Activated B cell treated with CpG ODN at 0.5 μM for 24 hours (primary cell): ENCODE data around the gene LPCAT2. TPM values are rescaled to one million over a fixed set of nuclear protein-coding genes. Genes with fewer than 3 reads are reported as not detected.

Experiments
- ATAC-seq: fragments of 200-7000 bp; cut with Tn5 transposase; one replicate; pipeline ENCODE4 v1.10.0; 2021; ENCODE audit warnings: low read depth, mild to moderate bottlenecking, moderate library complexity
- CTCF ChIA-PET: fragments of 350-600 bp; sonication (Branson Sonifier 250); formaldehyde crosslinking; loops from one replicate; lab custom pipeline; 2021; ENCODE audit warnings: antibody characterized with exemption; lab: Charles Lee
- POLR2A ChIA-PET: fragments of 350-600 bp; sonication (Branson Sonifier 250); formaldehyde crosslinking; loops from one replicate; lab custom pipeline; 2021; ENCODE audit warnings: antibody characterized with exemption; lab: Charles Lee
- DNase-seq: peaks from one replicate; pipeline ENCODE4 v3.0.0; 2022
- H3K27ac Mint-ChIP-seq: one replicate; pipeline ENCODE4 v1.8.0; 2020; ENCODE audit warnings: mixed read lengths
- H3K27me3 Mint-ChIP-seq: one replicate; pipeline ENCODE4 v1.8.0; 2021; ENCODE audit warnings: mixed read lengths
- H3K36me3 Mint-ChIP-seq: one replicate; pipeline ENCODE4 v1.8.0; 2021; ENCODE audit warnings: low read depth, mixed read lengths
- H3K4me1 Mint-ChIP-seq: one replicate; pipeline ENCODE4 v1.8.0; 2021; ENCODE audit warnings: mixed read lengths
- H3K4me3 Mint-ChIP-seq: one replicate; pipeline ENCODE4 v1.8.0; 2020; ENCODE audit warnings: mild to moderate bottlenecking, mixed read lengths
- H3K9me3 Mint-ChIP-seq: one replicate; pipeline ENCODE4 v1.8.0; 2020; ENCODE audit warnings: mixed read lengths
- intact Hi-C: fragments of 100-400 bp; cut with micrococcal nuclease; formaldehyde crosslinking; loops from one replicate; pipeline ENCODE4 v1.15.1; 2024
- total RNA-seq: library from RNA; stranded (reverse); gene quantifications from 2 replicates; pipeline ENCODE4 v1.2.3, GENCODE V29; 2022
- TF ChIP-seq, protein P1 (sequence below): fragments of 200-600 bp; IDR thresholded peaks from one replicate; pipeline ENCODE4 v1.8.0; 2022; ENCODE audit warnings: antibody characterized with exemption, mild to moderate bottlenecking

The LPCAT2 gene
- total RNA-seq, 1 donor from 2014 or later = 0.04 TPM

DNA sequence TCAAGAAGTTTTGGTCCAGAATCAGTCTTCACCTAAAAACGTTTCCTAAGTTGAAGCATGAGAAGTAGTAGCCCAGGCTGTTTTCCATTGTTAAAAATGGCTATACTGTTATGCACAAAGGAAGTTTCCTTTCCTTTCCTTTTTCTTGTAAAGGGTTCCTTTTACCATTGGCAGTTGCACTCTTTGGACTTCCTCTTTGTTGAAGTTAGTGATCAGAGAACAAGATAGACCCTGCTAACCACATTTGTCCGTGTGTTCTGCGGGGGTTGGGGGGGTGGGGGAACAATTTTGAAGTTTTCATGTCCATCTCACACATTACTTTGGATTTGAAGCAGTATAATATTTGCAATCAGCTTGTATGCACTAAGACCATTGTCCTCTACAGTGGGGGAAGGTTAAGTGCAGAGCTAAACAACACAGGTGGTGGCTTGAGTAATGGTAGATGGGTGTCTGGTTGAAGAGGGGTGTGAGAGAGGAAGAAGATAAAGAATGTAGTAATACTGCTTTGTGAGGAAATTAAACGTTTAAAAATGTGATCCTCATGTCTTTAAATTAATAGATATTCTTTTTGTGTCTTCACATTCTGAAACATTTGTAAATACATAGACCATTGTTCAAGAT lies 1.4 kb downstream of the LPCAT2 start:
- H3K4me1 Mint-ChIP-seq = peaks cover 19% of the 10 kb centered on the region

DNA sequence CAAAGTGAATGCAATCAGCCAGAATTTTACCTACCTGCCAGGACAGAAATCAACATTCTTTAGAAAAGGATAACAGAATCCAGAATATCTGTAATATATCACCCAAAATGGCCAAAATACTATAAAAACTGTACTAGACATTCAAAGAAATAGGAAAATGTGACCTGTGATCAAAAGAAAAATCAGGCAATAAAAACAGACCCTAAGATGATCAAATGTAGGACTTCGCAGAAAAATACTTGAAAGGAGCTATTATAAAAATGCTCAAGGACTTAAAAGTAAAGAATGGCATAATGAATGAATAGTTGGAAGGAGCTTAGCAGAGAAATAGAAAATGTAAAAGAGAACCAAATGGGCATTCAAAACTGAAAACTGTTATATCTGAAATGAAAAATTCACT lies 4.1 kb downstream of the LPCAT2 start:
- H3K27me3 Mint-ChIP-seq = peaks cover 17% of the 10 kb centered on the region
- no peak overlapping the region for H3K27ac Mint-ChIP-seq
- no peaks in the 10 kb centered on the region for H3K36me3 Mint-ChIP-seq
- peaks cover 19% of the 10 kb centered on the region for H3K4me1 Mint-ChIP-seq
- CTCF ChIA-PET = no interaction called here
- peaks cover 14% of the 10 kb centered on the region for H3K9me3 Mint-ChIP-seq
- H3K4me3 Mint-ChIP-seq = no peak overlapping the region
- intact Hi-C loops = no loop called here
- POLR2A ChIA-PET = no interaction called here
- ATAC-seq (no peak), DNase-seq (no peak)
- TF ChIP-seq, protein P1, sequence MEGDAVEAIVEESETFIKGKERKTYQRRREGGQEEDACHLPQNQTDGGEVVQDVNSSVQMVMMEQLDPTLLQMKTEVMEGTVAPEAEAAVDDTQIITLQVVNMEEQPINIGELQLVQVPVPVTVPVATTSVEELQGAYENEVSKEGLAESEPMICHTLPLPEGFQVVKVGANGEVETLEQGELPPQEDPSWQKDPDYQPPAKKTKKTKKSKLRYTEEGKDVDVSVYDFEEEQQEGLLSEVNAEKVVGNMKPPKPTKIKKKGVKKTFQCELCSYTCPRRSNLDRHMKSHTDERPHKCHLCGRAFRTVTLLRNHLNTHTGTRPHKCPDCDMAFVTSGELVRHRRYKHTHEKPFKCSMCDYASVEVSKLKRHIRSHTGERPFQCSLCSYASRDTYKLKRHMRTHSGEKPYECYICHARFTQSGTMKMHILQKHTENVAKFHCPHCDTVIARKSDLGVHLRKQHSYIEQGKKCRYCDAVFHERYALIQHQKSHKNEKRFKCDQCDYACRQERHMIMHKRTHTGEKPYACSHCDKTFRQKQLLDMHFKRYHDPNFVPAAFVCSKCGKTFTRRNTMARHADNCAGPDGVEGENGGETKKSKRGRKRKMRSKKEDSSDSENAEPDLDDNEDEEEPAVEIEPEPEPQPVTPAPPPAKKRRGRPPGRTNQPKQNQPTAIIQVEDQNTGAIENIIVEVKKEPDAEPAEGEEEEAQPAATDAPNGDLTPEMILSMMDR = no peak

More for the DNA sequence above, 1.4 kb downstream of the LPCAT2 start:
- POLR2A ChIA-PET = no interaction called here
- DNase-seq (no peak), ATAC-seq (no peak)
- Mint-ChIP-seq H3K9me3 (peaks cover 14% of the 10 kb centered on the region), H3K27ac (no peak overlapping the region), H3K36me3 (no peaks in the 10 kb centered on the region), H3K4me3 (no peak overlapping the region), H3K27me3 (peaks cover 29% of the 10 kb centered on the region)
- TF ChIP-seq, protein P1 = no peak
- intact Hi-C loops = no loop called here
- CTCF ChIA-PET = no interaction called here

DNA sequence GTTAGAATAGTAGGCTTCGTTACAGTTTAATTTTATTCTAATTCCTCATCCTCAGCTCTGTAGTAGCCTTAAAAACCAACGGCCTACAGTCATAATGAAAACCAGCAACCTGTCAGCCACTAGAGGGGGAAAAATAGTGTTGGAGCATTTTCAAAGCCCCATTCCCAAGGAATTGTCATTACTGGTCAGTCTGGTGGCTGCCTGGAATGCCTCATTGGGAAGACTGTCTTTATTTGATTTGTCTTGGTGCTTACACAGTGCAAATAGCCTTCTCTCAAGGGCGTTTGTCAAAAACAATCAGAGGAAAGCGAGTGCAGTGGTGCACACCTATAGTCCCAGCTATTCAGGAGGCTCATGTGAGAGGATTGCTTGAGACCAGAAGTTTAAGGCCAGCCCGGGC lies 4.7 kb downstream of the LPCAT2 start:
- H3K4me1 Mint-ChIP-seq = peaks cover 16% of the 10 kb centered on the region
- no peak overlapping the region for H3K4me3 Mint-ChIP-seq
- H3K9me3 Mint-ChIP-seq = peaks cover 14% of the 10 kb centered on the region
- ChIA-PET CTCF (no interaction called here), POLR2A (no interaction called here)
- no peak overlapping the region for H3K27ac Mint-ChIP-seq
- no peak for ATAC-seq
- intact Hi-C loops = no loop called here
- no peaks in the 10 kb centered on the region for H3K36me3 Mint-ChIP-seq
- TF ChIP-seq, protein P1 = no peak
- peaks cover 14% of the 10 kb centered on the region for H3K27me3 Mint-ChIP-seq
- no peak for DNase-seq

DNA sequence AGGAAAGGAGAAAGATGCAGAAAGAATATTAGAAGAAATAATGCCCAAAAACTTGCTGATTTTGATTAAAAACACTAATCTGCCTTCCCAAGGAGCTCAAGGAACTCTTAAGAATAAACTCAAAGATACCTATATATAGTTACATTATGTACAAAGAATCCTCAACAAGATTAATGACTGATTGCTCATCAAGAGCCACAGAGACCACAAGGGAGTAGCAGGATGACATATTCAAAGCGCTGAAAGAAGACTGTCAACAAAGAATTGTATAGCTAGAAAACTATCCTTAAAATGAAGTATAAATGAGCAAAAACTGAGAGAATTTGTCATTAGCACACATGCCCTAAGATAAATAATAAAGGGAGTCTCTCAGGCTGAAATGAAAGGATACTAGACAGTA lies 6.2 kb downstream of the LPCAT2 start:
- intact Hi-C loops = no loop called here
- CTCF ChIA-PET = no interaction called here
- TF ChIP-seq, protein P1 = no peak

DNA sequence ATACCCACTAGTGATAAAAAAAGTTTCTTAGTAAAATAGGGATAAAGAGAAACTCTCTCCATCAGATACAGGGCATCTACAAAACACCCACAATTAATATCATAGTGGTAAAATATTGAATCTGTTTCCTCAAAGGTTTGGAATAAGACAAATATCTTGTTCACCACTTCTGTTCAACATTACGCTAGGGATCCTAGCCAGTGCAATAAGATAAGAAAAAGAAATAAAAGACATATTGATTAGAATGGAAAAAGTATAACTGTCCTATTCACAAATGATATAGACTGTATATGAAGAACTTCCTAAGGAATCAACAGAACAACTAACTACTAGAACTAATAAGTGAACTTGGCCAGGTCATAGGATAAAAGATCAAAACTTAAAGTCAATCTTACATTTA lies 12.9 kb downstream of the LPCAT2 start:
- H3K9me3 Mint-ChIP-seq = peaks cover 8% of the 10 kb centered on the region
- H3K27ac Mint-ChIP-seq = no peak overlapping the region
- H3K27me3 Mint-ChIP-seq = no peaks in the 10 kb centered on the region
- no peaks in the 10 kb centered on the region for H3K4me1 Mint-ChIP-seq
- no peak overlapping the region for H3K4me3 Mint-ChIP-seq
- intact Hi-C loops = no loop called here
- DNase-seq (no peak), ATAC-seq (no peak)
- CTCF ChIA-PET = no interaction called here
- no peaks in the 10 kb centered on the region for H3K36me3 Mint-ChIP-seq
- POLR2A ChIA-PET = no interaction called here
- TF ChIP-seq, protein P1 = no peak

More for the DNA sequence above, 6.2 kb downstream of the LPCAT2 start:
- Mint-ChIP-seq H3K9me3 (peaks cover 14% of the 10 kb centered on the region), H3K4me3 (no peak overlapping the region), H3K36me3 (no peaks in the 10 kb centered on the region), H3K27ac (no peak overlapping the region), H3K4me1 (peaks cover under 1% of the 10 kb centered on the region), H3K27me3 (peaks cover 4% of the 10 kb centered on the region)
- DNase-seq (no peak), ATAC-seq (no peak)
- POLR2A ChIA-PET = no interaction called here
